Measurements from ENCODE around the gene CHST3.
"Not testable (repeated sequence)": the region's sequence is repeated elsewhere in the genome, so short reads cannot be mapped to it uniquely, and the experiment has no call there.

CHST3 gene, protein sequence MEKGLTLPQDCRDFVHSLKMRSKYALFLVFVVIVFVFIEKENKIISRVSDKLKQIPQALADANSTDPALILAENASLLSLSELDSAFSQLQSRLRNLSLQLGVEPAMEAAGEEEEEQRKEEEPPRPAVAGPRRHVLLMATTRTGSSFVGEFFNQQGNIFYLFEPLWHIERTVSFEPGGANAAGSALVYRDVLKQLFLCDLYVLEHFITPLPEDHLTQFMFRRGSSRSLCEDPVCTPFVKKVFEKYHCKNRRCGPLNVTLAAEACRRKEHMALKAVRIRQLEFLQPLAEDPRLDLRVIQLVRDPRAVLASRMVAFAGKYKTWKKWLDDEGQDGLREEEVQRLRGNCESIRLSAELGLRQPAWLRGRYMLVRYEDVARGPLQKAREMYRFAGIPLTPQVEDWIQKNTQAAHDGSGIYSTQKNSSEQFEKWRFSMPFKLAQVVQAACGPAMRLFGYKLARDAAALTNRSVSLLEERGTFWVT

DNA sequence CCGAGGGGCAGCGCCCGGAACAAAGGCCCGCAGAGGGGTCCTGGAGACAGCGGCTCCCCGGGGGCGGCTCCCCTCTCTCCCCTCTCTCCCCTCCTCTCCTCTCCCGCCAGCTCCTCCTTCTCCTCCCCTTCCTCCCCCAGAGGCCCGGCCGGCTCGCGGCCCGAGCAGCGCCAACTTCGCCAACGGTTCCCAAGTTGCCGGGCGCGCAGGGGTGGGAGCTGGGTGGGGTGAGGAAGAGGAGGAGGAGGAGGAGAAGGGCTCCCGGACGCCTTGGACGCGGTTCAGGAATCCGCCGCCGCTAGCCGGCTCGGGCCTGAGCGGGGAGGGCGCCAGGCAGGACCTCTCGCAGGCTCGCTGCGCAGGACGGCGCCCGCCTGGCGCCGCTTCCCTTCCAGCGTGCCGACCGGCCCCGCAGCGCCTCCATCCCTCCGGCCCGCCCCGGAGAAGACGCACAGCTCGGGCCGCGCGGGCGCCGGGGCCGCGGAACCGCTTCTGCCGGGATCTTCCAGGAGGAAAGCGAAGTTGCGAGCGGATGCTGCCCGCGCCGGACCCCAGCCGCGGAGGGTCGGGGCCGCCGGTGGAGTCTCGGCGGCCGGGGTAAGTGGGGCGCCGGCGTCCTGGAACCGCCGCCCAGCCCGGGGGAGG, at the start of gene CHST3:
Gene CHST3, plus strand, starts transcription at position 298 of the 645 bp plus-strand sequence. CDS start 41,448 bp downstream, outside the sequence.
- no peak for DNase-seq

DNA sequence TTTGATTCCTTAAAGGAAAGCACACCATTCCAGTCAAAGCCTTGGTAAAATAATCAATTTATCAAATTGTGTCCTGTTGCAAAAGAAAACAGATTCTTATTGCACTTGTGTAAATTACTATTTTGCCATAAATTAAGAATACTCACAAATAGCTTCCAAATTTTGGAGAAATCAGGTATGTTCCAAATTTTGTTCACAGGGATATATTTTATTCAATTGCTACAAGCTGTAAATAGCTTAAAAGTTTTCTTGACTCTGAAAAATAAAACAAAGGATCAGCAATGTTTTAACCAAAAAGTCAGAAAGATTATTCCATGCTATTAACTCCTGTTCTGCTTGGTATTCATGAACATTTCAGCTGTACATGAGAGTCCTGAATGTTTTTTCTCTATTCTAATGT, 47.4 kb upstream of the CHST3 start:
- DNase-seq, result no peak

DNA sequence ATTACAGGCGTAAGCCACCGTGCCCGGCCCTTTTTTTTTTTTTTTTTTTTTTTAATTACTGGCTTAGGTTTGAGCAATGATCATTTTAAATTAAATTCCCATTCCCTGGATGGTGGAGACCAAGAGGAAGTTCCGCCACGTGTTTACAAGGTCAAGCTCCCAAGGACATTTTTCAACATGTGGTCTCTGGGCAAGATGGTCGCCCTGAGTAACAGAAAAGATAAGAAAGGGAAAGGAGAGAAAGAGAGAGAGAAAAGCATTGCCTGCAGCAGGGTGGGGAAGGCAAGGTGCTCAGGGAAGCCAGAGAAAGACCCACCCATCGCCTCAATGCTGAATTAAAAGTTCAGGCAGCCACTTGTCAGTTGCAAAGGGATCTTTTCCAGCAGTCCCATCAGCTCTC, 45.2 kb upstream of the CHST3 start:
- no peak for DNase-seq

DNA sequence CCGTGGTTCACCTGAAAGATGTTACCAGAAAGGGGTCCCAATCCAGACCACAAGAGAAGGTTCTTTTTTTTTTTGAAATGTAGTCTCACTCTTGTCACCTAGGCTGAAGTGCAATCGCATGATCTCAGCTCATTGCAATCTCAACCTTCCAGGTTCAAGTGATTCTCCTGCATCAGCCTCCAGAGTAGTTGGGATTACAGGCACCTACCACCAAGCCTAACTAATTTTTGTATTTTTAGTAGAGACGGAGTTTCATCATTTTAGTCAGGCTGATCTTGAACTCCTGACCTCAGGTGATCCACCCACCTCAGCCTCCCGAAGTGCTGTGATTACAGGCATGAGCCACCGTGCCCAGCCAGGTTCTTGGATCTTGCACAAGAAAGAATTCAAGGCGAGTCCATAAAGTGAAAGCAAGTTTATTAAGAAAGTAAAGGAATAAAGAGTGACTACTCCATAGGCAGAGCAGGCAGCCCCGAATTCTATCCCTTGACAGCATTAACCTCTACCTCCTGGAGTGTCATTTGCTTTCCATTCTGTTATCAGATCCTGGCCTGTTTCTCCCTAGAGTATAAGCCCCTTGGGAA, 44.1 kb upstream of the CHST3 start:
- DNase-seq, result not testable (repeated sequence)

DNA sequence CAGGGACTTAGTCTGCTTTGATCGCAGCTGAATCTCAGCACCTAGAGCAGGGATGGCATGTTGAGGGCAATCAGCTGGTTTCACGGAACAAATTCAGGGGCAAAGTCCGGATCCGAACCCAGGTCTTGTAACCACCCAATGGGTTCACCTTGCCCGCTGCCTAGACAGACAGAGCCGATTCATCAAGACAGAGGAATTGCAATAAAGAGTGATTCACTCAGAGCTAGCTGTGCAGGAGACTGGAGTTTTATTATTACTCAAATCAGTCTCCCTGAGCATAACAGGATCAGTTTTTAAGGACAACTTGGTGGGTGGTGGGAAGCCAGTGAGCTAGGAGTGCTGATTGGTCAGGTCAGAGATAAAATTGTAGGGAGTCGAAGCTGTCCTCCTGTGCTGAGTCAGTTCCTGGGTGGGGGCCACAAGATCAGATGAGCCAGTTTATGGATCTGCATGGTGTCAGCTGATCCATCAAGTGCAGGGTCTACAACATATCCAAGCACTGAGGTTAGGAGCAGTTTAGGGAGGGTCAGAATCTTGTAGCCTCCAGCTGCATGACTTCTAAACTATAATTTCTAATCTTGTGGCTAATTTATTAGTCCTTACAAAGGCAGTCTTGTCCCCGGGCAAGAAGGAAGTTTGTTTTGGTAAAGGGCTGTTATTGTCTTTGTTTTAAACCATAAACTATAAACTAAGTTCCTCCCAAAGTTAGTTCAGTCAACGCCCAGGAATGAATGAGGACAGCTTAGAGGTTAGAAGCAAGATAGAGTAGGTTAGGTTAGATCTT, 43.5 kb upstream of the CHST3 start:
- no peak for DNase-seq

DNA sequence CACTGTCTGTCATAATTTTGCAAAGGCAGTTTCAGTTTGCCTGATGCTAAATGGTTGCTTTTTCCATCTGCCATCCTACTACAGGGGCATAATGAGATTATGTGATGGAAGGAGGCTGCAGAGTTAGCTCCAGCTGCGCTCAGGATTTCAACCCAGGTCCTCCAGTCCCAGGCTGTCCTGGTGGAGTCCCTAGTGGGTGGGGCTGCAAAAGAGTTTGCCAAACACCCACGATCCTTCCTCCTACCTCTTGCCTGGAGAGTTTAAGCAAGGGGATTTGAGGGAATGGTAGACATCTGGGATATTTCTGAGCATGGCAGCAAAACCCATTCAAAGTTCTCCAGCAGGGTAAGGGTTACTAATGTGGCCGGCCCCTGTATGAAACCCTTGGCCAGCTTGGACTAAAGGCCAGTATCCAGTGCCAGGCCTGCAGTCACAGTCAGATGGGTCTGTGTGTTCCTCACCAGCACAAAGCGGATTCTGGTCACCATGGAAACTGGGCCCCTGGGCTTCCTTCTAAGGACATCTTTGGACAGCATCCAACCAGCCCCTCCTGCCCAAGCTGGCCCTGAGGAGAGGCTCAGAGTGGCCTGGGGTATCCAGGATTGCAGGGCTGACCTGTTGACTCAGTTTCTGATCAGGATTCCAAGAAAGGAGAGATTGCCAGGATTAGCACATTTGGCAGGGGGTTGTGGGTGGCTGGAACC, 42.7 kb upstream of the CHST3 start:
- DNase-seq, result peak; percentile 13

DNA sequence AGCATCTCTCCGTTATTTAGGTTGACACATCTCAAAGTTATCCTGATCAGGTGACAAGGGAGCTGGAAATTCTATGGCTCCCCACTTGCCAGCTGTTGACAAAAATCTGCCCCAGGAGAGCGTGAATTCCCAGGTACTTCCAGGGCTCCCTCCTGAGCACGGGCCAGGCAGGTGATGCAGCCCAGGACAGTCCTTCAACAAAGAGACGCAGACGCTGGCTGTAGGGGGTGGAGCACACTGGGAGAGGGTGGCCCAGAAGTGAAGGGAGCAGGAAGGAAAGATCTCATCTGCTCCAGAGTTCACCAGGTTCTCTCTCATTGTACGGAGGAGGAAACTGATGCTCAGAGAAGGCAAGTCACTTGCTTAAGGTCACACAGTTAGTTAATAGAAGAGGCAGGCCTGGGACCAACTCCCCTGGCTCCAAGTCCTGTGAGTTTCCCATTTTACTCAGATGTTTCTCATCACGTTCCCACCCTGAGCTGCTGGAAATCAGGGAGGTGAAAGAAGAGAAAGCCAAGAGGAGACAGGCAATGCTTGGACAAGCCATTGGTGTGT, 41.0 kb upstream of the CHST3 start:
- DNase-seq, result no peak

DNA sequence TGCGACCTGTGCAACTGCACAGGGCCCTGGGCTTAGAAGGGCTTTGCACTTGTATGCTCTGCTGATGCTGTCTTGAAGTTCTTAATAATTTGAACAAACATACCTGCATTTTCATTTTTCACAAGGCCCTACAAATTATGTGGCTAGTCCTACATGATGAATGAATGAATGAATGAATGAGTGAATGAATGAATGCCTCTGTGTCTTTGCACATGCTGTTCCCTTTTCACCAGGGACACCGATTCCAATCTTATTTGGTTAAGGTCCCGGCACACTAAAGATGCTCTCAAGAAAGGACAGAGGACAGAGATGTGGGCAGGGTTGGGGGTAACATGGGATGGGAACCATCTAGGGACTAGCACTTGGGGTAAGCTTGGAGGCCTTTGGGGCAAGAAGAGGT, 39.4 kb upstream of the CHST3 start:
- no peak for DNase-seq

DNA sequence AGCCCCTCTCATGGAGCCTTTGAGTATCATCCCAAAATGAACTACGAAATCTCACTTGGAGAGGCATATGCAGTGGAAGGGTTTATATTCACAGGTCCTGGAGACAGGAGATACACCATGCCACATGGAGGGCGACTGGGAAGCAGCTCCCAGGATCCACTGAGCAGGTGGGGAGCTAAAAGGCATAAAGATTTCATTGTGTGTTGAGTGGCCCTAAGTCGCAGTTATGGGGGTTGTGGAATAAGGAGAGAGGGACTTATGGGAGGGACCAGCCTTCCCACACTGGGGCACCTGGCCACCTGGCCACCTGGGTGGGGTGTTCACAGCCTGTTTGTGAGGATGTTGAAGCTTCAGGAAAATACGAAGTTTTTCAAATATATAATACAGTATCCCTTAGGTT, 37.0 kb upstream of the CHST3 start:
- no peak for DNase-seq

DNA sequence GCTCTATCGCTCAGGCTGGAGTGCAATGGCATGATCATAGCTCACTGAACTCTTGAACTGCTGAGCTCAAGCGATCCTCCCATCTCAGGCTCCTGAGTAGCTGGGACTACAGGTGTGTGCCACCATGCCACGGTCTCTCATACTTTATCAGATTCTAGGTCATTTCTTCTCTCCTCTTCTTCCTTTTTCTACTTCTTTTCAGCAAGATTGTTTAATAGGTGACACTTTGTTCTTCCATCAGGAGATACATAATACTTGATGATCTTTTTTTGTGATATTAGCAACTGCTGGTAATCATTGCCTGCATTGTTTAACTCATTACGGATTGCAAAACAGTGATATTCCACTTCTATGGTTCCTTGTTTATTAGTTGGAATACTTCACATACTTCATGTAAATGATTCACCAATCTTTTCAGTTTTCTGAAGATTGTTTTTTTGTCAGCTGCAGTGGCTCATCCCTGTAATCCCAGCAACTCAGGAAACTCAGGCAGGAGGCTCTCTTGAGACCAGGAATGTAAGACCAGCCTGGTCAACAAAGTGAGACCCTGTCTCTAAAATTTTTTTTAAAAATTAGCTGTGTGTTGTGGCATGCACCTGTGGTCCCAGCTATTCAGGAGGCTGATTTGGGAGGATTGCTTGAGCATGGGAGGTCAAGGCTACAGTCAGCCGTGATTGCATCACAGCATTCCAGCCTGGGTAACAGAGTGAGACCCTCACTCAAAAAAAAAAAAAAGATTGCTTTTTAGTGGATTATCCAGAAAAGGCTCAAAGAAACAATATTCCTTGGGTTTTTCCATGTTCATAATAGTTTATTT, 36.2 kb upstream of the CHST3 start:
- no peak for DNase-seq

DNA sequence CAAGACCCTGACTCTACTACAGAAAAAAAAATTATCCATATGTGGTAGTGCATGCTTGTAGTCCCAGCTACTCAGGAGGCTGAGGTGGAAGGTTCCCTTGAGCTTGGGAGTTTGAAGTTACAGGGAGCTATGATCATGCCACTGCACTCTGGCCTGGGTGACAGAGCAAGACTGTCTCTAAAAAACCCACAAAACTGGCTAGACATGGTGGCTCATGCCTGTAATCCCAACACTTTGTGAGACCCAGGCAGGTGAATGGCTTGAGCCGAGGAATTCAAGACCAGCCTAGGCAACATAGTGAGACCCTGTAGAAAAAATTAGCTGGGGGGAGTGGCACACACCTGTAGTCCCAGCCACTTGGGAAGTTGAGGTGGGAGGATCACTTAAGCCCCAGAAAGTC, 32.9 kb upstream of the CHST3 start:
- DNase-seq, result no peak

DNA sequence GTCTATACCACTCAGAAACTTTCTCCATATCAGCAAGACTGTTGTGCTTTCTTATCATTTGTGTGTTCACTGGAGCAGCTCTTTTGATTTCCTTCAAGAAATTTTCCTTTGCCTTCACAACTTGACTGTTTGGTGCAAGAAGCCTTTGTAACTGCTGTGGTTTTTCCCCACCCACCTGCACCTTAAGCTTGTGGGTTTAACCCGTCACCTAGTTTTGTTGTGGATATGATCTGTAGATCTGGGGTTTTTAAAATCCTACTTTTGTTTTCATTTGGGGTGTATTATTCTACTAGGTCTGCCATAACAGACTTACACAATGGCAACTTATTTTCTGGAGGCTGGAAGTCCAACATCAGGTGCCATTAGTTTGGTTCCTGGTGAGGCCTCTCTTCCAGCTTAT, 30.5 kb upstream of the CHST3 start:
- no peak for DNase-seq

DNA sequence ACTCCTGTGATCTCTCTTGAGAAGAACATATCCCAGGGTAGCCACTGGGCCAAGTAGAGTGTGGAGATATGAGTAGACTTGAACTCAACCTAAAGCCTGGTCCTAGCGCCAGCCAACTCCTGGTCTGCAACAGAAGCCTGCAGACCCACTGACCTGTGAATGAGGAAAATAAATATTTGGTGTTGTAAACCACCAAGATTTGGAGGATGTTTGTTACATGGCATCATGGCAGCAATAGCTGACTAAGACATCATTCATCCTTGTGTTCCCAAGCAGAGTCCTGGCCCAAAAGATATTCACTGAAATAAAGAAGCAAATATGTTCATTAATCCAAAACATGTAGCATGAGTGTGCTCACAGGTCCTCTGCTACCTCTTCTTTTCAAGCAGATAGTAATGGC, 26.0 kb upstream of the CHST3 start:
- DNase-seq, result no peak

DNA sequence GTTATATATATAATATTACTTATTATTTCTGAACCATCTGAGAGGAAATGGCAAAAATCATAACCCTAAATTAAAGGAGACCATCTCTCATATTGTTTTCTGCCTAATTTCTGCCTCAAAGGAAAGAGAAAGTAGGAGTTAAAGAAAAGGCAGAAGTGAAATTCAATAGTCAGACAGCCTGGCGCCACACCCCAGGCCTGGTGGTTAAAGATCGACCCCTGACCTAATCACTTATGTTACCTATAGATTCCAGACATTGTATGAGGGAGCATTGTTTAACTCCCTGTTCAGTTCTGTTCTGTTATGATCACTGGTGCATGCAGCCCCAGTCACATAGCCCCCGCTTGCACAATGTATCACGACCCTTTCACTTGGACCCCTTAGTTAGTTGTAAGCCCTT, 24.9 kb upstream of the CHST3 start:
- no peak for DNase-seq

DNA sequence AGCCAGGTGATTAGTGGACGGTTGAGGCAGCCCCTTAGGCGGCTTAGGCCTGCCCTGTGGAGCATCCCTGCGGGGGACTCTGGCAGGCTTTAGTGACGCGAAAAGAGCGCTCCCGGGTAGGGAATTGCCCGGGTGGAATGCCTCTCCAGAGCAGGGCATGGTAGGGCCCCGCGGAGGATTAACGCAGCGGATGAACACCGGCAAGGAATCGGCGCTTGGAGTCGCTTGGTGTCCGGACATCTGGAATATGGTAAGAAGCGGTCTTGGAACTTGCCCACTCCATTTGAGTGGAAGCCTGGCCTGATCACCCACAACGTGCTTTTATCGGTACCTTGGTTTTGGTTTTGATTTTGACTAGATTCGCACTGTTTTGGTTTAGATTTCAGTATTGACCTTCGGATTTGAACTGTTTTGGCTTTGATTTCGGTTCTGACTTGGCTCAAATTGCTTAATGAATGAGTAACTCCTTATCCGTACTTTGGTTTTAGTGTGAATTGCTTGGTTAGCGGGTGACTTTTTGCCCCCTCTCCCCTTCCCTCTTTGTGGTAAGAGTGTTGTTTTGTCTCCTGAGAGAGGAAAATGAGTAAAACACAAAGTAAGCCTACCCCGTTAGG, 24.2 kb upstream of the CHST3 start:
- no peak for DNase-seq

DNA sequence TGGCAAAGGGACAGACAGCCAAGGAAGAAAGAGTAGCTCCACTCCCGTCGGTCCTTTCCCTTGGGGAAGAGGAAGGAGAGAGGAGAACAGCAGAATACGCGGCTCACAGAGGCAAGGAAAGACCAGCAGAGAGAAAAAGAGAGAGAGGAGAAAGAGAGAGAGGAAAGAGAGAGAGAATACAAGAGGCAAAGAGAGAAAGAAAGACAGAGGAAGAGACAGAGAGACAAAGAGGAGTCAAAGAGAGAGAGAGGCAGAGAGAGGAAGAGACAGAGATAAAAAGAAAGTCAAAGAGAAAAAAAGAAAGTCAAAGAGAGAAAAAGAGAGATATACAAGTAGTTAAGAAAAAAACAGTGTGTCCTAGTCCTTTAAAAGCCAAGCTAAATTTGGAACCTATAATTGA, 23.4 kb upstream of the CHST3 start:
- no peak for DNase-seq

DNA sequence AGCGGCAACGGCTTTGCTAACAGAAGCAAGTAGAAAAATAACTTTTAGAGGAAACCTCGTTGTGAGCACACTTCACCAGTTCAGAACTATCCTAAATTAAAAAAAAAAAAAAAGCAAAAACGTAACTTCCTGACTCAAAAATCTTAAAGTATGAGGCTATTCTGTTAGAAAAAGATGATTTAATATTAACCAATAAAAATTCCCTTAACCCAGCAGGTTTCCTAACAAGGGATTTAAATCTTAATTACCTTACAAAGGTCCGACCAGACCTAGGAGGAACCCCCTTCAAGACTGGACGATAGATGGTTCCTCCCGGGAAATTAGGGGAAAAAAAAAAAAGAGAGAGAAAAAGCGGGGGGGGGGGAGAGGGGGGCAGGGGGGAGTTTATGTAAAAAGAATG, 22.9 kb upstream of the CHST3 start:
- DNase-seq, result no peak

DNA sequence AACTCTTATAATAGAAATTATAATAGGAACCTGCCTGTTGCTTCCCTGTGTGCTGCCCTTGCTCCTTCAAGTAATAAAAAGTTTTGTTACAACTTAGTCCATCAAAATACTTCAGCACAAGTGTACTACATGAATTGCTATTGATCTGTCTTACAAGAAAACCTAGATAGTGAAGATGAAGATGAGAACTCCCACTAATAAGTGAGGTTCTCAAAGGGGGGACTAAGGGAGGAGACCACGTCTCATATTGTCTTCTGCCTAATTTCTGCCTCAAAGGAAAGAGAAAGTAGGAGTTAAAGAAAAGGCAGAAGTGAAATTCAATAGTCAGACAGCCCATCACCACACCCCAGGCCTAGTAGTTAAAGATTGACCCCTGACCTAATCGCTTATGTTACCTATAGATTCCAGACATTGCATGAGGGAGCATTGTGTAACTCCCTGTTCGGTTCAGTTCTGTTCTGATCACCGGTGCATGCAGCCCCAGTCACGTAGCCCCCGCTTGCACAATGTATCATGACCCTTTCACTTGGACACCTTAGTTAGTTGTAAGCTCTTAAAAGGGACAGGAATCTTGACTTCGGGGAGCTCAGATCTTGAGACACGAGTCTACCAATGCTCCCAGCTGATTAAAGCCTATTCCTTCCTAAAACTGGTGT, 18.2 kb upstream of the CHST3 start:
- DNase-seq, result no peak

DNA sequence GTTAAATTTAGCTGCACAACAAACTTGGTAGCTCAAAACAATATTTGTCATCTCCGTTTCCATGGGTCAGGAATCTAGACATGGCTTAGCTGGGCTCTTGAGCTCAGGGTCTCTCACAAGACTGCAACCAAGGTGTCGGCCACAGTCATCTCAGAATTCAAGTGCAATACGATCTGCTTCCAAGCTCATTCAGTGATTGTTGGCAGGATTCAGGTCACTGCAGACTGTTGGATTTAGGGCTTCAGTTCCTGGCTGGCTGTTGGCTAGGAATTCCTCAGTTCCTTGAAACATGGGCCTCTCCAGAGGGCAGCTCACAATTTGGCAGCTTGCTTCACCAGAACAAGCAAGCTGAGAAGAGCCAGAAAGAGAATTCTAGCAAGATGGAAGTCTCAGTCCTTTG, 17.5 kb upstream of the CHST3 start:
- DNase-seq, result no peak

DNA sequence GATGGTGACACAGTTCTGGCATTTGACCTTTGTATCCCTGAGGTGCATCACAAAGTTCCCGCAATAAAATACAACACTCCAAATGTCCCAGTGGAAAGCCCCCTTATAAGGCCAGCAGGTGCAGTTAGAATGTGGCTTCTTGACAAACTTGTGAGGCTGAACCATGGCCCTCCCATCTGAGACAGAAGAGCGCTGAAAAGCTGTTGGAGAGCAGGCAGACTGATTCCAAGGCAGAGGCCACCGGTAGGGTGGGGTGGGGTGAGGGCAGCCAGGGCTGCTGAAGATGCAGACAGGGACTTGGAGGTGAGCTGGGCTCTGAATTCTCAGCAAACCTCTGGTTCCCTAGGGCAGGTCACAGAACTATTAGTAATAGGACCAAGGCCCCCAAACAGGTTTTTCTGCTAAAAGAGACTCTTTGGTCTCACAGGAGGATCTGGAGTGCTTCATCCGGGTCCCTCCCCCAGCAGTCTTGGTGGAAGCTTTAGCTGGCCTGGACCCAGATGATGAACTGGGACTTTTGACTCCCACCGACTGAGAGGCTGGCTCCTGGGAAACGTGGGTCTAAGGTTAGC, 15.6 kb upstream of the CHST3 start:
- no peak for DNase-seq

All from DMS 273 treated with DMSO at 0.1 percent for 48 hours (cell line).